Smooth muscle cell (in vitro differentiated cells): ENCODE data around the gene DQX1. TPM values are rescaled to one million over a fixed set of nuclear protein-coding genes. Genes with fewer than 3 reads are reported as not detected.

Experiments
- DNase-seq: peaks from one replicate; lab custom pipeline; 2025; ENCODE audit not compliant: unreplicated experiment; lab: John Stamatoyannopoulos, UW
- H2AFZ ChIP-seq: fragments of 200-600 bp; sonication (generic); 2 replicates; pipeline ENCODE4 v1.6.0; 2016; ENCODE audit warnings: antibody characterized with exemption, low read depth, mild to moderate bottlenecking
- H3F3A ChIP-seq: fragments of 200-600 bp; sonication (generic); 2 replicates; pipeline ENCODE4 v1.6.0; 2017; ENCODE audit warnings: antibody characterized with exemption, low read depth
- H3K27ac ChIP-seq: fragments of 200-600 bp; sonication (generic); 2 replicates; pipeline ENCODE4 v1.5.1; 2016; ENCODE audit warnings: low read depth, mild to moderate bottlenecking
- H3K27me3 ChIP-seq: fragments of 200-600 bp; sonication (generic); 2 replicates; pipeline ENCODE4 v1.6.1; 2016; ENCODE audit warnings: low read depth, mild to moderate bottlenecking
- H3K36me3 ChIP-seq: fragments of 200-600 bp; sonication (generic); 2 replicates; pipeline ENCODE4 v1.5.1; 2016; ENCODE audit warnings: low read depth
- H3K4me1 ChIP-seq: fragments of 200-600 bp; sonication (generic); 2 replicates; pipeline ENCODE4 v1.5.1; 2016; ENCODE audit warnings: low read depth
- H3K4me2 ChIP-seq: fragments of 200-600 bp; sonication (generic); 2 replicates; pipeline ENCODE4 v1.6.0; 2016; ENCODE audit warnings: mild to moderate bottlenecking
- H3K4me3 ChIP-seq: fragments of 200-600 bp; sonication (generic); 2 replicates; pipeline ENCODE4 v1.5.1; 2016; ENCODE audit warnings: mild to moderate bottlenecking
- H3K79me2 ChIP-seq: fragments of 200-600 bp; sonication (generic); 2 replicates; pipeline ENCODE4 v1.6.0; 2016; ENCODE audit warnings: low read depth, mild to moderate bottlenecking
- H3K9ac ChIP-seq: fragments of 200-600 bp; sonication (generic); 2 replicates; pipeline ENCODE4 v1.6.0; 2016; ENCODE audit warnings: low read depth
- H3K9me3 ChIP-seq: fragments of 200-600 bp; sonication (generic); replicated peaks from 2 replicates; pipeline ENCODE4 v1.5.1; 2016; ENCODE audit warnings: low read depth
- H4K20me1 ChIP-seq: fragments of 200-600 bp; sonication (generic); 2 replicates; pipeline ENCODE4 v1.6.0; 2016; ENCODE audit warnings: low read depth
- CTCF ChIP-seq: fragments of 200-600 bp; sonication (generic); IDR thresholded peaks from 2 replicates; pipeline ENCODE4 v1.5.1; 2017; ENCODE audit warnings: borderline replicate concordance, mild to moderate bottlenecking, antibody characterized with exemption; ENCODE audit not compliant: insufficient read depth, poor library complexity, severe bottlenecking
- WGBS: methylation state at CpG from one replicate; pipeline ENCODE4 v1.1.7; 2016; ENCODE audit warnings: low lambda C conversion rate; 5-methylcytosine and 5-hydroxymethylcytosine counted together
- polyA plus RNA-seq: library from polyadenylated mRNA; unstranded; fragments of >200 nt; fragmentation: Nextera tagmentation; extraction: Ambion mirVana; gene quantifications from 2 replicates; pipeline ENCODE4 v1.2.1, GENCODE V29; 2016
- total RNA-seq: library from RNA; depleted of rRNA; stranded (reverse); fragments of >200 nt; gene quantifications from 2 replicates; pipeline ENCODE4 v1.2.3, GENCODE V29; 2014

The DQX1 gene
- total and polyA plus RNA-seq, 2 experiments from 2014 or later, result 0.27 TPM; not detected in 1

- no peak for TF ChIP-seq CTCF
- H3K4me1 ChIP-seq, result peaks cover 10% of the 10 kb centered on the region
- no peaks in the 10 kb centered on the region for H4K20me1 ChIP-seq
- no peak overlapping the region for H3K9ac ChIP-seq
- 95% methylated on average over 3 of the region's 3 CpGs for WGBS
- H3K36me3 ChIP-seq, result no peaks in the 10 kb centered on the region
- no peak overlapping the region for H2AFZ ChIP-seq
- no peak overlapping the region for H3K4me2 ChIP-seq
- H3K4me3 ChIP-seq, result no peak overlapping the region
- peaks cover 18% of the 10 kb centered on the region for H3K27me3 ChIP-seq
- H3F3A ChIP-seq, result peaks cover 5% of the 10 kb centered on the region
- H3K27ac ChIP-seq, result no peak overlapping the region
- DNase-seq, result no peak
- H3K9me3 ChIP-seq, result no peaks in the 10 kb centered on the region
- H3K79me2 ChIP-seq, result no peaks in the 10 kb centered on the region
These were observed 32.5 kb downstream of the DQX1 start for GRCh38 chr2:74493546-74493945.

- no peaks in the 10 kb centered on the region for H3K4me1 ChIP-seq
- no peaks in the 10 kb centered on the region for H3K36me3 ChIP-seq
- no peak overlapping the region for H3K4me2 ChIP-seq
- peaks cover 5% of the 10 kb centered on the region for H3F3A ChIP-seq
- WGBS, result 95% methylated on average over 12 of the region's 12 CpGs
- DNase-seq, result no peak
- H3K27ac ChIP-seq, result no peak overlapping the region
- H3K79me2 ChIP-seq, result no peaks in the 10 kb centered on the region
- no peaks in the 10 kb centered on the region for H3K9me3 ChIP-seq
- TF ChIP-seq CTCF, result no peak
- no peak overlapping the region for H3K4me3 ChIP-seq
- no peaks in the 10 kb centered on the region for H4K20me1 ChIP-seq
- H3K9ac ChIP-seq, result no peak overlapping the region
- no peak overlapping the region for H2AFZ ChIP-seq
- peaks cover 2% of the 10 kb centered on the region for H3K27me3 ChIP-seq
These were observed 34.1 kb downstream of the DQX1 start for GRCh38 chr2:74491648-74492544.

- no peak overlapping the region for H3K4me3 ChIP-seq
- no peaks in the 10 kb centered on the region for H3K36me3 ChIP-seq
- H4K20me1 ChIP-seq, result no peaks in the 10 kb centered on the region
- H3K79me2 ChIP-seq, result peaks cover 2% of the 10 kb centered on the region
- no peak overlapping the region for H3K27ac ChIP-seq
- no peak overlapping the region for H2AFZ ChIP-seq
- TF ChIP-seq CTCF, result no peak
- no peaks in the 10 kb centered on the region for H3K9me3 ChIP-seq
- DNase-seq, result no peak
- no peak overlapping the region for H3K9ac ChIP-seq
- H3F3A ChIP-seq, result no peaks in the 10 kb centered on the region
- WGBS, result 97% methylated on average over 8 of the region's 9 CpGs
- H3K27me3 ChIP-seq, result no peaks in the 10 kb centered on the region
- no peak overlapping the region for H3K4me2 ChIP-seq
- no peaks in the 10 kb centered on the region for H3K4me1 ChIP-seq
These were observed 36.1 kb downstream of the DQX1 start for GRCh38 chr2:74489906-74490305.
